ENCODE results near the gene UTP25. TPM values are rescaled to one million over a fixed set of nuclear protein-coding genes. Genes with fewer than 3 reads are reported as not detected.

The UTP25 gene
- total and polyA plus RNA-seq, 8 donors = 1.1 to 10.6 (median 2.2) TPM

DNA sequence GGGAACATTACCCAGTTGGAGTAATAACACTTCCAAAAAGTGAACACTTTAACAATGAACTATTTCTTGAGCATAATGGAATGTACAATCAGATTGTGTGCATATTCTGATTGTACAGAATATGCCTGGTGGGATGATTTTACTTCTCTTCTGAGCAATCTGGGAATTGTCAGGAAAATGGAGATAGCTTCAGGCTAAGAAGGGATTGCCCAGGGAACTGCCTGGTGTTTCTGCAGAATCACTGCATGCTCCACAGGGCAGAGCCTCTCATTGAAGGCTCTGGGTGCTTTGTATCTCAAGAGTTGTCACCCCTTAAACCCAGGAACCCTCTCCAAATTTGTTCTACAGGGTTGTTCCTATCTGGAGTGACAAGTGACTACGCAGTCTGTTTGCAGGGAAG, 51.2 kb downstream of the UTP25 start:
- TF ChIP-seq CTCF (IDR thresholded peaks at IDR 0.05) (no peak), POLR2A (IDR thresholded peaks at IDR 0.05) (no peak), EP300 (IDR thresholded peaks at IDR 0.05) (no peak), POLR2AphosphoS5 (IDR thresholded peaks at IDR 0.05) (no peak)
- Histone ChIP-seq H3K27me3 (peaks cover 0 to 18% (median 0%) of the 10 kb centered on the region in 3 donors), H3K9me3 (no peaks in the 10 kb centered on the region), H3K4me3 (no peak overlapping the region), H3K36me3 (no peaks in the 10 kb centered on the region), H3K27ac (no peak overlapping the region), H3K4me1 (no peaks in the 10 kb centered on the region)
- 87 to 92% (median 89%) methylated on average over 1 of the region's 1 CpG for WGBS, 5 donors
- intact Hi-C loops (cut with DNase I; ENCODE audit: low total_unique reads) = no loop called here
- no peak for DNase-seq

DNA sequence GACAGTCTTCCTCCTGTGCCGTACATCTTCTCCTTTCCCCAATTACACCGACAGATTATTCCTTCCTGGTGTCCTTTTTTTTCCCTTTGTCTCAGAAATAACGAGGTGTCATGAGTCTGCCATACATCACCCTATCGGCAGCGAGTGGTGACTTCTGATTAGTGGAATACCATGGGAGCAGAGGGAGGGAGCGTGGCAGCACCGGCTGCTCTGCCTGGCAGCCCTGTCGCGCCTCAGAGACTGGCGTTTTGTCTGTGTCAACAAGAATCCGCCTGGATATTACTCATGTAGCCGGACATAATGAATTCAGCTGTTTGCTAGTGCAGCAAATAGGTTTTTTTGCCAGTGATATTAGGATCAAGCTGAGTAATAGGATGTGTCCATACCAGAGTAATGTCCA, 51.8 kb downstream of the UTP25 start:
- no peak overlapping the region for H3K4me3 ChIP-seq
- H3K36me3 ChIP-seq = no peaks in the 10 kb centered on the region
- H3K9me3 ChIP-seq = no peaks in the 10 kb centered on the region
- TF ChIP-seq POLR2AphosphoS5 (IDR thresholded peaks at IDR 0.05) (no peak), CTCF (IDR thresholded peaks at IDR 0.05) (no peak)
- DNase-seq = peak in 1 of 2 donors; percentile 21
- peaks cover 0 to 3% (median 0%) of the 10 kb centered on the region in 4 donors for H3K4me1 ChIP-seq
- 60 to 71% (median 66%) methylated on average over 12 of the region's 12 CpGs for WGBS, 5 donors
- H3K27ac ChIP-seq = no peak overlapping the region
- H3K27me3 ChIP-seq = peaks cover 0 to 18% (median 0%) of the 10 kb centered on the region in 3 donors
- intact Hi-C loops (cut with DNase I; ENCODE audit: low total_unique reads) = no loop called here

DNA sequence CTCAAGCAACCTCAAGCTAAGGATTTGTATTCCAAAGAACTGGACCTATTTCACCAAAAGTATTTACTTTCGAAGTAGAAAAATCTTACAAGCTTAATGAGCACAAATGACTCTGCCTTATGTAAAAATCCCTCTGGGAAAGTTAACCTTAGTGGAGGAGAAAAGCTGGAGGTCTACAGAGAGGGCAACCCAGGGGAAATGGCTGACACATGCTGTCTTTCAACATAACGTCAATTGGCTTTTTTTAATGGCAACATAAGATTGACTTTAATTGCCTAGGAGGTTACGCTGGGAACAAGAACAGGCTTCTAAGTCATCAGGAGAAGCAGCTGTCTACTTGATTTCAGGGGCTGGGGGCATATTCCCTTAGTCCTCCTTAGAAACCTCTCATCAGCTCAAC, 52.3 kb downstream of the UTP25 start:
- H3K27me3 ChIP-seq = peaks cover 0 to 18% (median 0%) of the 10 kb centered on the region in 3 donors
- H3K4me3 ChIP-seq = no peak overlapping the region
- H3K36me3 ChIP-seq = no peaks in the 10 kb centered on the region
- no peak for DNase-seq
- H3K4me1 ChIP-seq = peaks cover 0 to 5% (median 0%) of the 10 kb centered on the region in 4 donors
- 72 to 83% (median 78%) methylated on average over 3 of the region's 3 CpGs for WGBS, 5 donors
- TF ChIP-seq EP300 (IDR thresholded peaks at IDR 0.05) (no peak), CTCF (IDR thresholded peaks at IDR 0.05) (no peak), POLR2AphosphoS5 (IDR thresholded peaks at IDR 0.05) (no peak), POLR2A (IDR thresholded peaks at IDR 0.05) (no peak)
- intact Hi-C loops (cut with DNase I; ENCODE audit: low total_unique reads) = no loop called here
- H3K27ac ChIP-seq = no peak overlapping the region
- no peaks in the 10 kb centered on the region for H3K9me3 ChIP-seq

DNA sequence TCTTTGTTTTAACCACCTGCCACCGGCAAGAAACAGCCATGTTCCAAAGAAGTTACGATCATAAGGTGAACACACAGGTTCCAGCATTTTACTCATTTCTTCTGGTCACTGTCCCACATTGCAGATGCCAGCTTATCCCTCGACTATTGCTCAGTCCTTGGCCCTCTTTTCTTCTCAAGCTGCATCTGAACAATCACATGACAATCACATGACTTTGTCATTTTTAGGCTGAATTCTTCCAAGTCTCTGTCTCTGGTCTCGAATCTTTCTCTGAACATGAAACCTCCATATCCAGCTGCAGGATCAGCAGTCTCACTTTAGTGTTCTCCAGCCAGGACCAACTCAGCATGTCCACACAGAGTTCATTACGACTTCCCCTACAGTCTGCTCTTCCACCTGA, 53.8 kb downstream of the UTP25 start:
- no peak for DNase-seq

More for the DNA sequence above, 53.8 kb downstream of the UTP25 start:
- WGBS, 5 donors = 47 to 64% (median 52%) methylated on average over 5 of the region's 5 CpGs
- no peak overlapping the region for H3K27ac ChIP-seq
- no peaks in the 10 kb centered on the region for H3K36me3 ChIP-seq
- intact Hi-C loops (cut with DNase I; ENCODE audit: low total_unique reads) = no loop called here
- H3K9me3 ChIP-seq = no peaks in the 10 kb centered on the region
- peaks cover 0 to 5% (median 0%) of the 10 kb centered on the region in 4 donors for H3K4me1 ChIP-seq
- no peak overlapping the region for H3K4me3 ChIP-seq
- TF ChIP-seq POLR2A (IDR thresholded peaks at IDR 0.05) = no peak
- no peak for TF ChIP-seq CTCF (IDR thresholded peaks at IDR 0.05)
- no peak for TF ChIP-seq EP300 (IDR thresholded peaks at IDR 0.05)
- no peak for TF ChIP-seq POLR2AphosphoS5 (IDR thresholded peaks at IDR 0.05)
- peaks cover 0 to 18% (median 0%) of the 10 kb centered on the region in 3 donors for H3K27me3 ChIP-seq

All from stomach (tissue), 9 donors.